Right lobe of liver (tissue), 4 donors: Measurements from ENCODE around the gene MAPRE2.

Experiments used
- POLR2A ChIP-seq: fragments of 450-650 bp; IDR thresholded peaks from one replicate; pipeline ENCODE4 v1.6.1; 2017; ENCODE audit warnings: antibody characterized with exemption, mild to moderate bottlenecking
- TF ChIP-seq, protein P1 (sequence below), 4 donors: fragments of 200-600 bp in 3 of 4; fragments of 450-650 bp in 1 of 4; IDR thresholded peaks; one replicate each; pipeline versions ENCODE4 v1.5.1 to v1.8.0; 2016 to 2022; ENCODE audit warnings: antibody characterized with exemption in 4 of 4, mild to moderate bottlenecking in 2 of 4
- donor health status: DM: no; HTN: no; CAD: no.
- donor health status: DM: no; HTN: no; CAD: no.
- donor health status: DM: no; HTN: yes; CAD: no.

DNA sequence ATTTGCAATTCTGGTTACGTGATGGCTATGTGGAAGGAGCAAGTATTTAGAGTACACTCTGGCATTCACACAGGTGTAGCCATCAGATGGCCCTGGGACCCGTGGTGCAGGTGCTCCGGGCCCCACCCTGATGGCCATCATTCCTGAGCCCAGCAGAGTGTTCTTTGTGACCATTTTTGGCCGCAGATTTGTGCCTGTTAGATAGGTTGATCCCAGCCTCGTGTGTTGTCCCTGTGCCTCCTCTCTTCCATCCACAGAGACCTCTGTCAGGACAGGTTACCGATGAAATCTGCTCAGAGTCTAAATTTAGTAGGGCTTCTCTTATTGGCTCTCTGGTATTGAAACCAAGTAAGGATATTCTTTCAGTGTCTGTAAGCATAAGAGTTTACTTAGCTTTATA, 33.9 kb downstream of the MAPRE2 start:
- no peak for TF ChIP-seq POLR2A
- TF ChIP-seq, protein P1, sequence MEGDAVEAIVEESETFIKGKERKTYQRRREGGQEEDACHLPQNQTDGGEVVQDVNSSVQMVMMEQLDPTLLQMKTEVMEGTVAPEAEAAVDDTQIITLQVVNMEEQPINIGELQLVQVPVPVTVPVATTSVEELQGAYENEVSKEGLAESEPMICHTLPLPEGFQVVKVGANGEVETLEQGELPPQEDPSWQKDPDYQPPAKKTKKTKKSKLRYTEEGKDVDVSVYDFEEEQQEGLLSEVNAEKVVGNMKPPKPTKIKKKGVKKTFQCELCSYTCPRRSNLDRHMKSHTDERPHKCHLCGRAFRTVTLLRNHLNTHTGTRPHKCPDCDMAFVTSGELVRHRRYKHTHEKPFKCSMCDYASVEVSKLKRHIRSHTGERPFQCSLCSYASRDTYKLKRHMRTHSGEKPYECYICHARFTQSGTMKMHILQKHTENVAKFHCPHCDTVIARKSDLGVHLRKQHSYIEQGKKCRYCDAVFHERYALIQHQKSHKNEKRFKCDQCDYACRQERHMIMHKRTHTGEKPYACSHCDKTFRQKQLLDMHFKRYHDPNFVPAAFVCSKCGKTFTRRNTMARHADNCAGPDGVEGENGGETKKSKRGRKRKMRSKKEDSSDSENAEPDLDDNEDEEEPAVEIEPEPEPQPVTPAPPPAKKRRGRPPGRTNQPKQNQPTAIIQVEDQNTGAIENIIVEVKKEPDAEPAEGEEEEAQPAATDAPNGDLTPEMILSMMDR (IDR thresholded peaks at IDR 0.05): no peak
